PC-3 (cell line): Measurements from ENCODE around the gene SAXO2.

ENCODE experiments used
- EZH2phosphoT487 ChIP-seq: fragments of 300-600 bp; sonication (generic); IDR thresholded peaks from 2 replicates; pipeline ENCODE4 v1.6.1; 2018; ENCODE audit warnings: mild to moderate bottlenecking, antibody characterized with exemption, low read length, borderline replicate concordance
- TF ChIP-seq, protein P1 (sequence below): fragments of 300-600 bp; sonication (generic); conservative IDR thresholded peaks from 2 replicates; pipeline ENCODE4 v1.5.1; 2017; ENCODE audit warnings: antibody characterized with exemption, low read depth, mild to moderate bottlenecking, low read length

DNA sequence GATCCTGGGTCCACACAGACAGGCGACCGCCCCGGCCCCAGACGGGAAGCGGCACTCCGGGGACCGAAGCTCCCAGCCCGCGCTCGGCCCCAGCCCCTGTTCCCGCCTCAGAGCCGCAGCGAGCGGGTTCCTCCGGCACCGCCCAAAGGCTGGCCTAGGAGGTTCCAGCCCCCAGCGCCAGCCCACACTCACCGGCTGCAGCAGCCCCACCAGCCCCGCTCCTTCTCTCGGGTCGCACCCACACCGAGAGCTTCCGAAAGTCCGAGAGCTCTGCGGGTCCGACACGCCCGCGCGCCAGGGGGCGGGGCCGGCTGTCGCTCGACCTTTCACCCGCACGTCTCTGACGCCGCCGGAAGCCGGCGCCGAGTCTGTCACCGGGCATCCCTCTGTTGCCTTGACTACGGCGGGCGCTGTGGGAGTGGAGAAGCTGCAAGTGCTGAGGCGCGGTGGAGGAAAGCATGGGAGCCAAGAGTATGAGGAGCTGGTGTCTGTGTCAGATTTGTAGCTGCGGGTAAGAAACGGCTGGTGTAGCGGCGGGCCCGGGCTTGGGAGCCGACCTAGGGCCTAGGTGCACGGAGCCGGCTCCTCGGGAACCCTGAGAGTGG is at the start of gene SAXO2, which contains the start of gene EFL1:
- TF ChIP-seq, protein P1, sequence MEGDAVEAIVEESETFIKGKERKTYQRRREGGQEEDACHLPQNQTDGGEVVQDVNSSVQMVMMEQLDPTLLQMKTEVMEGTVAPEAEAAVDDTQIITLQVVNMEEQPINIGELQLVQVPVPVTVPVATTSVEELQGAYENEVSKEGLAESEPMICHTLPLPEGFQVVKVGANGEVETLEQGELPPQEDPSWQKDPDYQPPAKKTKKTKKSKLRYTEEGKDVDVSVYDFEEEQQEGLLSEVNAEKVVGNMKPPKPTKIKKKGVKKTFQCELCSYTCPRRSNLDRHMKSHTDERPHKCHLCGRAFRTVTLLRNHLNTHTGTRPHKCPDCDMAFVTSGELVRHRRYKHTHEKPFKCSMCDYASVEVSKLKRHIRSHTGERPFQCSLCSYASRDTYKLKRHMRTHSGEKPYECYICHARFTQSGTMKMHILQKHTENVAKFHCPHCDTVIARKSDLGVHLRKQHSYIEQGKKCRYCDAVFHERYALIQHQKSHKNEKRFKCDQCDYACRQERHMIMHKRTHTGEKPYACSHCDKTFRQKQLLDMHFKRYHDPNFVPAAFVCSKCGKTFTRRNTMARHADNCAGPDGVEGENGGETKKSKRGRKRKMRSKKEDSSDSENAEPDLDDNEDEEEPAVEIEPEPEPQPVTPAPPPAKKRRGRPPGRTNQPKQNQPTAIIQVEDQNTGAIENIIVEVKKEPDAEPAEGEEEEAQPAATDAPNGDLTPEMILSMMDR, result no peak
- TF ChIP-seq EZH2phosphoT487, result no peak
